IMR-90 (cell line): ENCODE measurements around the gene NXPH4. TPM values are rescaled to one million over a fixed set of nuclear protein-coding genes. Genes with fewer than 3 reads are reported as not detected.

ENCODE experiments used
- ATAC-seq: fragments of 200-7000 bp; cut with Tn5 transposase; 2 replicates; pipeline ENCODE4 v1.9.1; 2020; ENCODE audit warnings: low read depth, mild to moderate bottlenecking, moderate library complexity
- BruUV-seq: library from RNA; stranded (reverse); fragments of 400-500 nt; replicated peaks from 2 replicates; lab custom pipeline; 2021; lab: Mats Ljungman, UMichigan
- CTCF ChIA-PET: fragments of 300-600 bp; formaldehyde crosslinking; extraction: SDS; loops from one replicate; lab custom pipeline; 2021; ENCODE audit warnings: antibody characterized with exemption; lab: Yijun Ruan, JAX
- POLR2A ChIA-PET: fragments of 300-600 bp; sonication (Branson Sonifier 250); formaldehyde crosslinking; loops from one replicate; lab custom pipeline; 2022; ENCODE audit warnings: antibody characterized with exemption; ENCODE audit not compliant: unreplicated experiment; lab: Charles Lee
- DNase-seq: peaks from one replicate; pipeline ENCODE4 v3.0.0; 2013
- H2AFZ ChIP-seq: replicated peaks from 2 replicates; pipeline ENCODE3; 2013; ENCODE audit warnings: low read length, mild to moderate bottlenecking; ENCODE audit not compliant: poor library complexity
- H2AK5ac ChIP-seq: 2 replicates; pipeline ENCODE4 v1.6.1; 2013; ENCODE audit warnings: low read depth, low read length, inconsistent platforms
- H2AK9ac ChIP-seq: replicated peaks from 2 replicates; pipeline ENCODE3; 2013; ENCODE audit warnings: mild to moderate bottlenecking, low read depth, low read length, moderate library complexity; ENCODE audit not compliant: poor library complexity
- H2BK120ac ChIP-seq: 2 replicates; pipeline ENCODE4 v1.6.1; 2013; ENCODE audit warnings: low read depth, low read length, inconsistent platforms
- H2BK15ac ChIP-seq: 3 replicates; pipeline ENCODE4 v1.6.1; 2013; ENCODE audit warnings: low read depth, low read length, inconsistent platforms
- H2BK20ac ChIP-seq: 2 replicates; pipeline ENCODE4 v1.6.1; 2013; ENCODE audit warnings: low read depth, mild to moderate bottlenecking, inconsistent platforms, low read length, moderate library complexity
- H2BK5ac ChIP-seq: 2 replicates; pipeline ENCODE4 v1.6.1; 2013; ENCODE audit warnings: mild to moderate bottlenecking, low read depth, low read length, inconsistent platforms; ENCODE audit not compliant: poor library complexity, severe bottlenecking
- H3K14ac ChIP-seq: replicated peaks from 2 replicates; pipeline ENCODE4 v1.6.1; 2013; ENCODE audit warnings: low read depth, low read length, inconsistent platforms
- H3K18ac ChIP-seq: 2 replicates; pipeline ENCODE4 v1.6.1; 2013; ENCODE audit warnings: low read depth, low read length, control low read depth
- H3K23ac ChIP-seq: 2 replicates; pipeline ENCODE4 v1.6.1; 2013; ENCODE audit warnings: low read depth, low read length, inconsistent platforms
- H3K27ac ChIP-seq: 2 replicates; pipeline ENCODE4 v1.5.1; 2013; ENCODE audit warnings: mild to moderate bottlenecking, control low read depth, low read length; ENCODE audit not compliant: insufficient read depth
- H3K27me3 ChIP-seq: 2 replicates; pipeline ENCODE4 v1.6.1; 2013; ENCODE audit warnings: low read length; ENCODE audit not compliant: control insufficient read depth, insufficient read depth
- H3K36me3 ChIP-seq: 2 replicates; pipeline ENCODE4 v1.6.1; 2013; ENCODE audit warnings: low read length, mixed read lengths; ENCODE audit not compliant: control insufficient read depth, insufficient read depth
- H3K4ac ChIP-seq: 2 replicates; pipeline ENCODE4 v1.6.1; 2013; ENCODE audit warnings: low read depth, low read length, inconsistent platforms
- H3K4me1 ChIP-seq: 2 replicates; pipeline ENCODE4 v1.6.1; 2013; ENCODE audit warnings: low read length, mixed read lengths; ENCODE audit not compliant: control insufficient read depth, insufficient read depth
- H3K4me2 ChIP-seq: 2 replicates; pipeline ENCODE4 v1.6.1; 2013; ENCODE audit warnings: low read depth, mild to moderate bottlenecking, control low read depth, low read length, moderate library complexity
- H3K4me3 ChIP-seq: 2 replicates; pipeline ENCODE4 v1.5.1; 2013; ENCODE audit warnings: low read depth, mild to moderate bottlenecking, control low read depth, low read length, moderate library complexity; ENCODE audit not compliant: insufficient read depth
- H3K56ac ChIP-seq: 2 replicates; pipeline ENCODE4 v1.6.1; 2013; ENCODE audit warnings: low read length, inconsistent platforms; ENCODE audit not compliant: insufficient read depth; ENCODE audit errors: extremely low read depth
- H3K79me1 ChIP-seq, 2 experiments: 2 replicates each; pipeline ENCODE4 v1.6.1; 2013; ENCODE audit warnings: low read length in 2 of 2, inconsistent platforms in 1 of 2, low read depth in 1 of 2
- H3K9ac ChIP-seq: 2 replicates; pipeline ENCODE4 v1.6.1; 2013; ENCODE audit warnings: low read depth, low read length, control low read depth
- H3K9me1 ChIP-seq: 2 replicates; pipeline ENCODE4 v1.6.1; 2013; ENCODE audit warnings: low read length, inconsistent platforms; ENCODE audit not compliant: insufficient read depth
- H3K9me3 ChIP-seq: 2 replicates; pipeline ENCODE4 v1.6.1; 2013; ENCODE audit warnings: low read length; ENCODE audit not compliant: control insufficient read depth, insufficient read depth
- H4K20me1 ChIP-seq: 2 replicates; pipeline ENCODE4 v1.6.1; 2013; ENCODE audit warnings: low read length, inconsistent platforms; ENCODE audit not compliant: insufficient read depth
- H4K5ac ChIP-seq: 2 replicates; pipeline ENCODE4 v1.6.1; 2013; ENCODE audit warnings: mild to moderate bottlenecking, low read depth, low read length, control low read depth
- H4K8ac ChIP-seq, 2 experiments: 2 replicates each; pipeline ENCODE4 v1.6.1; 2013; ENCODE audit warnings: low read depth in 2 of 2, low read length in 2 of 2, control low read depth in 1 of 2, inconsistent platforms in 1 of 2
- H4K91ac ChIP-seq: 2 replicates; pipeline ENCODE4 v1.6.1; 2013; ENCODE audit warnings: low read depth, low read length, inconsistent platforms; ENCODE audit not compliant: insufficient read depth
- BHLHE40 ChIP-seq: fragments of 150-350 bp; IDR thresholded peaks from 2 replicates; pipeline ENCODE4 v1.6.1; 2016; ENCODE audit warnings: mild to moderate bottlenecking, low read depth, low read length
- CEBPB ChIP-seq: IDR thresholded peaks from 2 replicates; pipeline ENCODE4 v1.6.1; 2012; ENCODE audit warnings: low read depth, low read length, improper control_type of control experiment
- CHD1 ChIP-seq: IDR thresholded peaks from 2 replicates; pipeline ENCODE4 v1.6.1; 2012; ENCODE audit warnings: low read depth, low read length, improper control_type of control experiment
- FOS ChIP-seq: fragments of 150-350 bp; IDR thresholded peaks from 2 replicates; pipeline ENCODE4 v1.6.1; 2016; ENCODE audit warnings: low read depth, low read length
- MAZ ChIP-seq: IDR thresholded peaks from 2 replicates; pipeline ENCODE4 v1.6.1; 2012; ENCODE audit warnings: low read depth, mild to moderate bottlenecking, low read length, improper control_type of control experiment, moderate library complexity, borderline replicate concordance
- POLR2A ChIP-seq: IDR thresholded peaks from 2 replicates; pipeline ENCODE4 v1.6.1; 2012; ENCODE audit warnings: mild to moderate bottlenecking, low read depth, low read length
- RAD21 ChIP-seq: IDR thresholded peaks from 2 replicates; pipeline ENCODE4 v1.6.1; 2012; ENCODE audit warnings: low read length, improper control_type of control experiment
- RFX5 ChIP-seq: IDR thresholded peaks from 2 replicates; pipeline ENCODE4 v1.8.0; 2012; ENCODE audit warnings: low read depth, mild to moderate bottlenecking, low read length, moderate library complexity
- WGBS, 2 experiments: methylation state at CpG; one replicate each; pipeline versions ENCODE4 v1.1.5 to v1.1.7; 2013; ENCODE audit warnings: missing lambda C conversion rate in 2 of 2; ENCODE audit not compliant: insufficient read length in 1 of 2; ENCODE audit errors: extremely low coverage in 2 of 2; 5-methylcytosine and 5-hydroxymethylcytosine counted together
- dilution Hi-C: fragments of 300-500 bp; cut with HindIII; formaldehyde crosslinking; loops from one replicate; pipeline ENCODE4 v1.14.3; 2018; ENCODE audit warnings: low sequenced_read_pairs; ENCODE audit not compliant: unreplicated experiment
- in situ Hi-C: fragments of 300-500 bp; cut with MboI; formaldehyde crosslinking; loops from 3 replicates; pipeline ENCODE4 v1.14.3; 2019; ENCODE audit warnings: low sequenced_read_pairs, inconsistent platforms, mixed read lengths
- intact Hi-C: fragments of 100-400 bp; cut with micrococcal nuclease; formaldehyde crosslinking; loops from 2 replicates; pipeline ENCODE4 v1.10.0; 2022
- polyA plus RNA-seq, 3 experiments: library from polyadenylated mRNA; depleted of rRNA; stranded (reverse); fragments of >200 nt; gene quantifications; 2 replicates each; pipeline ENCODE4 v1.2.3, GENCODE V29; 2012; ENCODE audit warnings: low replicate concordance in 1 of 3
- total RNA-seq: library from RNA; depleted of rRNA; stranded (reverse); fragments of >200 nt; gene quantifications from 2 replicates; pipeline ENCODE4 v1.2.3, GENCODE V29; 2012
- TF ChIP-seq, protein P1 (sequence below): fragments of 150-350 bp; IDR thresholded peaks from 2 replicates; pipeline ENCODE4 v1.6.1; 2017; ENCODE audit warnings: mild to moderate bottlenecking, antibody characterized with exemption, low read length, low read depth
- TF ChIP-seq, protein P2 (sequence below): conservative IDR thresholded peaks from 2 replicates; pipeline ENCODE4 v1.5.1; 2012; ENCODE audit warnings: mild to moderate bottlenecking, low read depth, low read length, improper control_type of control experiment

Gene NXPH4
- total and polyA plus RNA-seq, 2 of the 4 experiments (the other 2 are of a cell fraction) = 0.36 to 3.8 TPM

- Histone ChIP-seq H3K23ac (no peak overlapping the region), H2AK9ac (no peak overlapping the region), H4K91ac (no peak overlapping the region), H3K27ac (no peak overlapping the region), H3K9me1 (peaks cover 10% of the 10 kb centered on the region), H4K20me1 (no peaks in the 10 kb centered on the region), H2BK5ac (no peak overlapping the region), H2AFZ (no peak overlapping the region), H2BK15ac (no peak overlapping the region), H3K9ac (no peak overlapping the region), H3K79me1 (peaks cover 0 to 6% of the 10 kb centered on the region in 2 experiments; a peak in 1 of 4 replicates), H2BK120ac (no peak overlapping the region), H4K5ac (no peak overlapping the region), H3K14ac (no peak overlapping the region), H2AK5ac (no peak overlapping the region), H3K4me3 (no peak overlapping the region), H3K27me3 (no peaks in the 10 kb centered on the region), H3K36me3 (peaks cover 23% of the 10 kb centered on the region), H3K56ac (no peak overlapping the region), H3K4me1 (peaks cover 4% of the 10 kb centered on the region; the same call in 1 of the 2 replicates), H2BK20ac (no peak overlapping the region), H3K18ac (no peak overlapping the region), H3K9me3 (no peaks in the 10 kb centered on the region), H3K4ac (no peak overlapping the region), H4K8ac (no peak overlapping the region), H3K4me2 (no peak overlapping the region)
- BruUV-seq = TSS peak; percentile 81
- dilution Hi-C loops = no loop called here
- in situ Hi-C loops = no loop called here
- TF ChIP-seq POLR2A (no peak), RAD21 (no peak), MAZ (no peak), BHLHE40 (no peak), CEBPB (no peak), FOS (no peak), CHD1 (no peak), RFX5 (no peak)
- TF ChIP-seq, protein P1, sequence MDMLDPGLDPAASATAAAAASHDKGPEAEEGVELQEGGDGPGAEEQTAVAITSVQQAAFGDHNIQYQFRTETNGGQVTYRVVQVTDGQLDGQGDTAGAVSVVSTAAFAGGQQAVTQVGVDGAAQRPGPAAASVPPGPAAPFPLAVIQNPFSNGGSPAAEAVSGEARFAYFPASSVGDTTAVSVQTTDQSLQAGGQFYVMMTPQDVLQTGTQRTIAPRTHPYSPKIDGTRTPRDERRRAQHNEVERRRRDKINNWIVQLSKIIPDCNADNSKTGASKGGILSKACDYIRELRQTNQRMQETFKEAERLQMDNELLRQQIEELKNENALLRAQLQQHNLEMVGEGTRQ = no peak
- TF ChIP-seq, protein P2, sequence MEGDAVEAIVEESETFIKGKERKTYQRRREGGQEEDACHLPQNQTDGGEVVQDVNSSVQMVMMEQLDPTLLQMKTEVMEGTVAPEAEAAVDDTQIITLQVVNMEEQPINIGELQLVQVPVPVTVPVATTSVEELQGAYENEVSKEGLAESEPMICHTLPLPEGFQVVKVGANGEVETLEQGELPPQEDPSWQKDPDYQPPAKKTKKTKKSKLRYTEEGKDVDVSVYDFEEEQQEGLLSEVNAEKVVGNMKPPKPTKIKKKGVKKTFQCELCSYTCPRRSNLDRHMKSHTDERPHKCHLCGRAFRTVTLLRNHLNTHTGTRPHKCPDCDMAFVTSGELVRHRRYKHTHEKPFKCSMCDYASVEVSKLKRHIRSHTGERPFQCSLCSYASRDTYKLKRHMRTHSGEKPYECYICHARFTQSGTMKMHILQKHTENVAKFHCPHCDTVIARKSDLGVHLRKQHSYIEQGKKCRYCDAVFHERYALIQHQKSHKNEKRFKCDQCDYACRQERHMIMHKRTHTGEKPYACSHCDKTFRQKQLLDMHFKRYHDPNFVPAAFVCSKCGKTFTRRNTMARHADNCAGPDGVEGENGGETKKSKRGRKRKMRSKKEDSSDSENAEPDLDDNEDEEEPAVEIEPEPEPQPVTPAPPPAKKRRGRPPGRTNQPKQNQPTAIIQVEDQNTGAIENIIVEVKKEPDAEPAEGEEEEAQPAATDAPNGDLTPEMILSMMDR = no peak
- ATAC-seq = peak; percentile 28; the same call in 1 of the 2 replicates
- no peak for DNase-seq
- ChIA-PET CTCF (interaction anchor here (0.7 kb wide), 1 partner anchor 12 kb away, joined by 3 read pairs; no protein-coding TSS in a partner anchor), POLR2A (no interaction called here)
- 94% methylated on average over 4 of the region's 14 CpGs; no CpG with 5 or more reads in 1 of the 2 experiments for WGBS, 2 experiments
- intact Hi-C loops = no loop called here
Measured at GRCh38 chr12:57254506-57255280, 38.1 kb downstream of the NXPH4 start.
